ENCODE results near the gene FBXO42. TPM values are rescaled to one million over a fixed set of nuclear protein-coding genes. Genes with fewer than 3 reads are reported as not detected.

Gene FBXO42
- total and polyA plus RNA-seq, 2 of the 13 experiments (the other 11 are each of a cell fraction or from before 2014, with no cell fraction given) = 7.6 to 17.5 TPM

DNA sequence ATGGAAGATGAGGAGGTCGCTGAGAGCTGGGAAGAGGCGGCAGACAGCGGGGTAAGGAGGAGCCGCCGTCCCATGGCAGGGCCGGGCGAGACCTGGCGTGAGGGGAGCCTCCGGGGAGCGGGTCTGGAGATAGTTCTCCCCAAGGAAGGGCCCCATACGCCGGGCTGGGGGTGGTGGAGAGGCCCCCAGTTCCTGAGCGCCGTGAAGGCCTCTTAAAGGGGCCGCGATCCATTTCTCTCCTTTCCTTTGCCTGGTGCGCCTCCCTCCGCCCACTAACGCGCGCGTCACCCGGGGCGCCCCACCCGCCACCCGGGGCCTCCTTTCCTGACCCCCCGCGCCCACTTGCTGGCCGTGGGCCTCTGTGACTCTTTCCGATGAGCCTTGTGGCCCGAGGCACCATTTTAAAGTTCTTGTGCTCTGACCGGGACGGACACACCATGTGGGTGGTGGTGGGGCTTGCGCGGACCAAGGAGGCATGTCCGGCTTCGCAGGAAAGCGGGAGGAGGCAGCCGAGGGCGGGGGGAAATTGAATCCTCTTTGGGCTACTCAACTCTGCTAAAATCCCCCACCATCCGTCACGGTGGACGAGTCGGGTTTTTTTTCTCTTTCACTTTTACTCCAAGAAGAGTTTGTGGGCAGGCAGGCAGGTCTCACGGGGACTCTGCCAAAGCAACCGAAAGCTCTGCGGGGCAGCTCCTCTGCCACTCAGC lies 15.1 kb upstream of the FBXO42 start (continued):
- TF ChIP-seq, protein P1, sequence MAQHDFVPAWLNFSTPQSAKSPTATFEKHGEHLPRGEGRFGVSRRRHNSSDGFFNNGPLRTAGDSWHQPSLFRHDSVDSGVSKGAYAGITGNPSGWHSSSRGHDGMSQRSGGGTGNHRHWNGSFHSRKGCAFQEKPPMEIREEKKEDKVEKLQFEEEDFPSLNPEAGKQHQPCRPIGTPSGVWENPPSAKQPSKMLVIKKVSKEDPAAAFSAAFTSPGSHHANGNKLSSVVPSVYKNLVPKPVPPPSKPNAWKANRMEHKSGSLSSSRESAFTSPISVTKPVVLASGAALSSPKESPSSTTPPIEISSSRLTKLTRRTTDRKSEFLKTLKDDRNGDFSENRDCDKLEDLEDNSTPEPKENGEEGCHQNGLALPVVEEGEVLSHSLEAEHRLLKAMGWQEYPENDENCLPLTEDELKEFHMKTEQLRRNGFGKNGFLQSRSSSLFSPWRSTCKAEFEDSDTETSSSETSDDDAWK (CRISPR knock-in tag; IDR thresholded peaks at IDR 0.05) = no peak
- TF ChIP-seq TBX2 (CRISPR knock-in tag; IDR thresholded peaks at IDR 0.05; ENCODE audit: borderline replicate concordance) = peak; percentile 82
- peak; percentile 80 for TF ChIP-seq ZNF883 (CRISPR knock-in tag; IDR thresholded peaks at IDR 0.05; ENCODE audit: not compliant biosample characterization)
- no peak for TF ChIP-seq ZNF598 (CRISPR knock-in tag; IDR thresholded peaks at IDR 0.05; ENCODE audit: borderline replicate concordance)
- no peak for TF ChIP-seq SUZ12 (IDR thresholded peaks at IDR 0.05; ENCODE audit: low read depth, low read length)
- TF ChIP-seq RARA (CRISPR knock-in tag; IDR thresholded peaks at IDR 0.05) = no peak; the same call in 1 of the 2 replicates
- TF ChIP-seq NFKB2 (CRISPR knock-in tag; IDR thresholded peaks at IDR 0.05; ENCODE audit: borderline replicate concordance) = peak; percentile 95
- TF ChIP-seq ZNF556 (CRISPR knock-in tag; IDR thresholded peaks at IDR 0.05; ENCODE audit: borderline replicate concordance) = no peak
- peak; percentile 92; the same call in 1 of the 2 replicates for TF ChIP-seq SATB2 (CRISPR knock-in tag; IDR thresholded peaks at IDR 0.05)
- no peak for TF ChIP-seq SMARCC2 (IDR thresholded peaks at IDR 0.05)
- no peak for TF ChIP-seq ZNF276 (CRISPR knock-in tag; IDR thresholded peaks at IDR 0.05; ENCODE audit: low read depth)
- TF ChIP-seq, protein P2, sequence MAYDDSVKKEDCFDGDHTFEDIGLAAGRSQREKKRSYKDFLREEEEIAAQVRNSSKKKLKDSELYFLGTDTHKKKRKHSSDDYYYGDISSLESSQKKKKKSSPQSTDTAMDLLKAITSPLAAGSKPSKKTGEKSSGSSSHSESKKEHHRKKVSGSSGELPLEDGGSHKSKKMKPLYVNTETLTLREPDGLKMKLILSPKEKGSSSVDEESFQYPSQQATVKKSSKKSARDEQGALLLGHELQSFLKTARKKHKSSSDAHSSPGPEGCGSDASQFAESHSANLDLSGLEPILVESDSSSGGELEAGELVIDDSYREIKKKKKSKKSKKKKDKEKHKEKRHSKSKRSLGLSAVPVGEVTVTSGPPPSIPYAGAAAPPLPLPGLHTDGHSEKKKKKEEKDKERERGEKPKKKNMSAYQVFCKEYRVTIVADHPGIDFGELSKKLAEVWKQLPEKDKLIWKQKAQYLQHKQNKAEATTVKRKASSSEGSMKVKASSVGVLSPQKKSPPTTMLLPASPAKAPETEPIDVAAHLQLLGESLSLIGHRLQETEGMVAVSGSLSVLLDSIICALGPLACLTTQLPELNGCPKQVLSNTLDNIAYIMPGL (CRISPR knock-in tag; IDR thresholded peaks at IDR 0.05; ENCODE audit: borderline replicate concordance in 1 of 2, low read depth in 1 of 2) = peak; percentile 59 to 86; a peak in 2 of 4 replicates
- no peak for TF ChIP-seq ZNF33A (CRISPR knock-in tag; IDR thresholded peaks at IDR 0.05; ENCODE audit: borderline replicate concordance)
- TF ChIP-seq SMYD3 (CRISPR knock-in tag; IDR thresholded peaks at IDR 0.05) = no peak
- peak; percentile 94 for TF ChIP-seq ZFP90 (CRISPR knock-in tag; IDR thresholded peaks at IDR 0.05; ENCODE audit: borderline replicate concordance)
- no peak; the same call in 1 of the 2 replicates for TF ChIP-seq ZNF333 (CRISPR knock-in tag; IDR thresholded peaks at IDR 0.05; ENCODE audit: borderline replicate concordance)
- TF ChIP-seq ZNF879 (CRISPR knock-in tag; IDR thresholded peaks at IDR 0.05) = peak; percentile 87; the same call in 1 of the 2 replicates
- TF ChIP-seq, protein P3, sequence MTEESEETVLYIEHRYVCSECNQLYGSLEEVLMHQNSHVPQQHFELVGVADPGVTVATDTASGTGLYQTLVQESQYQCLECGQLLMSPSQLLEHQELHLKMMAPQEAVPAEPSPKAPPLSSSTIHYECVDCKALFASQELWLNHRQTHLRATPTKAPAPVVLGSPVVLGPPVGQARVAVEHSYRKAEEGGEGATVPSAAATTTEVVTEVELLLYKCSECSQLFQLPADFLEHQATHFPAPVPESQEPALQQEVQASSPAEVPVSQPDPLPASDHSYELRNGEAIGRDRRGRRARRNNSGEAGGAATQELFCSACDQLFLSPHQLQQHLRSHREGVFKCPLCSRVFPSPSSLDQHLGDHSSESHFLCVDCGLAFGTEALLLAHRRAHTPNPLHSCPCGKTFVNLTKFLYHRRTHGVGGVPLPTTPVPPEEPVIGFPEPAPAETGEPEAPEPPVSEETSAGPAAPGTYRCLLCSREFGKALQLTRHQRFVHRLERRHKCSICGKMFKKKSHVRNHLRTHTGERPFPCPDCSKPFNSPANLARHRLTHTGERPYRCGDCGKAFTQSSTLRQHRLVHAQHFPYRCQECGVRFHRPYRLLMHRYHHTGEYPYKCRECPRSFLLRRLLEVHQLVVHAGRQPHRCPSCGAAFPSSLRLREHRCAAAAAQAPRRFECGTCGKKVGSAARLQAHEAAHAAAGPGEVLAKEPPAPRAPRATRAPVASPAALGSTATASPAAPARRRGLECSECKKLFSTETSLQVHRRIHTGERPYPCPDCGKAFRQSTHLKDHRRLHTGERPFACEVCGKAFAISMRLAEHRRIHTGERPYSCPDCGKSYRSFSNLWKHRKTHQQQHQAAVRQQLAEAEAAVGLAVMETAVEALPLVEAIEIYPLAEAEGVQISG (CRISPR knock-in tag; IDR thresholded peaks at IDR 0.05) = peak; percentile 91
- no peak for TF ChIP-seq ZNF629 (CRISPR knock-in tag; conservative IDR thresholded peaks at IDR 0.05)
- no peak for TF ChIP-seq ZNF292 (CRISPR knock-in tag; IDR thresholded peaks at IDR 0.05; ENCODE audit: borderline replicate concordance, low read depth)
- peak; percentile 31; the same call in 1 of the 2 replicates for TF ChIP-seq MIER3 (CRISPR knock-in tag; IDR thresholded peaks at IDR 0.05; ENCODE audit: borderline replicate concordance)
- no peak for TF ChIP-seq MIXL1 (CRISPR knock-in tag; IDR thresholded peaks at IDR 0.05)
